ENCODE data around the gene AMHR2. TPM values are rescaled to one million over a fixed set of nuclear protein-coding genes. Genes with fewer than 3 reads are reported as not detected.

The AMHR2 gene
- polyA plus RNA-seq, 2 donors = 0.08 TPM; not detected in 1

DNA sequence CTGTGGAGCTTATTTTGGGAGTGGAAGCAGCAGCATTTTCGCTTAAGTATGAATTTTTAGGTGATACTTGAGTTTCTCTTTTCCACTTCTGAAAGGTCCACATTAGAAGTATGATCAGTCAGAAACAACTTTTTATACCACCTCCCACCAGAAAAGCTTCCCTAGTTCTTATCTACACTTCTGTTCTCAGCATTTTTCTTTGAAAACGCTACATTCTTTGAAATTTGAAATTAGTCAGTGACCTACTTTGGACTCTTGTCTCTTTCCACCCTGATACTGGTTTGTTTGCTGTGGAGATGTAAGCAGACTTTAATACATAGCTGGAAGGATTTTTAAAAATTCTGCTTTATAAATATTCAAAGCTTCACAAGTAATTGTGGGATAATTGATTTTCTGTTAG, 50.4 kb downstream of the AMHR2 start:
- H3K27ac ChIP-seq (ENCODE audit: low read depth in 2 of 2, low read length in 1 of 2) = no peak overlapping the region

DNA sequence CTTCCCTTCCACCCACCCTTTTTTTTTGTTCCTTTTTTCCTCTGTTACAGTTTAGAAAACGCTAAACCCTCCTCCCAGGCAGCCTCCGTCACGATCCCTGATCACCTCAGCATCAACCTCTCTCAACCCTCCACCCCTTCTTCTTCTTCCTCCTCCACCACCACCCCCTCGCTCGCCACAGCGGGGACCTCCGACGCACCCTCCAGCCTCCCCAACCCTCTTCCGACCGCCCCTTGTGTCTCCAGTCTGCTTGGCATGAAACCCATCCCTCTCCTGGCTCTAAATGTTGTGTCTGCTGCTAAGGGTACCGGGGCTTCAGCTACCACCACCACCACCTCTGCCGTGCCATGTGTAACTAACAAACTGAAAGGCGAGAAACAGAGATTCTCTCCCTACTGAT, 51.2 kb downstream of the AMHR2 start:
- no peak overlapping the region for H3K4me3 ChIP-seq (ENCODE audit: low read depth in 1 of 2, low read length in 2 of 2)

More for the DNA sequence above, 50.4 kb downstream of the AMHR2 start:
- no peaks in the 10 kb centered on the region for H3K27me3 ChIP-seq (ENCODE audit: control insufficient read depth in 1 of 2, insufficient read depth in 2 of 2, low read length in 2 of 2)
- no peaks in the 10 kb centered on the region for H3K9me3 ChIP-seq (ENCODE audit: control insufficient read depth in 2 of 2, insufficient read depth in 1 of 2, low read depth in 1 of 2, low read length in 1 of 2)
- peaks cover 23 to 27% of the 10 kb centered on the region in 2 donors for H3K36me3 ChIP-seq (ENCODE audit: control insufficient read depth in 2 of 2, insufficient read depth in 2 of 2, low read length in 1 of 2)
- no peak overlapping the region for H3K4me3 ChIP-seq (ENCODE audit: low read depth in 1 of 2, low read length in 2 of 2)
- H3K4me1 ChIP-seq (ENCODE audit: control insufficient read depth in 2 of 2, insufficient read depth in 2 of 2, low read length in 1 of 2) = no peaks in the 10 kb centered on the region
- 68 to 69% methylated on average over 2 of the region's 2 CpGs for WGBS, 2 donors

DNA sequence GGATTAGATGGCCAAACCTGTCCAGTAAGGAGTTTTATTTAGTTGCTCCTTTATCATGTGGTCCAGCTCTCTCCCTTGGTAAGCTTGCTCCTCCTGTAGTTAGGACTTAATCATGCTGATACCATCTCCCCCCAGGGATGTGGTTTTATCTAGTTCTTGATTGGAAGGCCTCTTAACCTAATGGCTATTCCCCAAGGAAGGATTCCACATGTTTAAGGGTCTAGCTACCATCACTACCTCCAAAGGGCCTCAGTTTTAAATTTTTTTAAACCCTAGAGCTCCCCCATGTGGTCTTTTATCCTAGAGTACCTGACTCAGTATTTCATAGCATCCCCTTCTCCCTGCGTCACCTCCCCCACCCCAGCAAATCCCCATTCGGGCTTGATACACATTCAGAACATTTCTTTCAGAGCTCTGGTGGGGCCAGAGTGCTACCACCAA, 53.1 kb downstream of the AMHR2 start:
- Histone ChIP-seq H3K4me1 (ENCODE audit: control insufficient read depth in 2 of 2, insufficient read depth in 2 of 2, low read length in 1 of 2) (peaks cover 0 to 2% of the 10 kb centered on the region in 2 donors), H3K9me3 (ENCODE audit: control insufficient read depth in 2 of 2, insufficient read depth in 1 of 2, low read depth in 1 of 2, low read length in 1 of 2) (no peaks in the 10 kb centered on the region), H3K36me3 (ENCODE audit: control insufficient read depth in 2 of 2, insufficient read depth in 2 of 2, low read length in 1 of 2) (peaks cover 20 to 26% of the 10 kb centered on the region in 2 donors), H3K27ac (ENCODE audit: low read depth in 2 of 2, low read length in 1 of 2) (no peak overlapping the region), H3K27me3 (ENCODE audit: control insufficient read depth in 1 of 2, insufficient read depth in 2 of 2, low read length in 2 of 2) (no peaks in the 10 kb centered on the region), H3K4me3 (ENCODE audit: low read depth in 1 of 2, low read length in 2 of 2) (no peak overlapping the region)
- 63% methylated on average over 2 of the region's 2 CpGs for WGBS, 2 donors

More for the DNA sequence above, 51.2 kb downstream of the AMHR2 start:
- WGBS, 2 donors = 71 to 75% methylated on average over 13 of the region's 13 CpGs
- Histone ChIP-seq H3K27ac (ENCODE audit: low read depth in 2 of 2, low read length in 1 of 2) (peak overlapping the region in 1 of 2 donors; percentile 41), H3K36me3 (ENCODE audit: control insufficient read depth in 2 of 2, insufficient read depth in 2 of 2, low read length in 1 of 2) (peaks cover 24 to 29% of the 10 kb centered on the region in 2 donors), H3K4me1 (ENCODE audit: control insufficient read depth in 2 of 2, insufficient read depth in 2 of 2, low read length in 1 of 2) (no peaks in the 10 kb centered on the region), H3K9me3 (ENCODE audit: control insufficient read depth in 2 of 2, insufficient read depth in 1 of 2, low read depth in 1 of 2, low read length in 1 of 2) (no peaks in the 10 kb centered on the region), H3K27me3 (ENCODE audit: control insufficient read depth in 1 of 2, insufficient read depth in 2 of 2, low read length in 2 of 2) (no peaks in the 10 kb centered on the region)

DNA sequence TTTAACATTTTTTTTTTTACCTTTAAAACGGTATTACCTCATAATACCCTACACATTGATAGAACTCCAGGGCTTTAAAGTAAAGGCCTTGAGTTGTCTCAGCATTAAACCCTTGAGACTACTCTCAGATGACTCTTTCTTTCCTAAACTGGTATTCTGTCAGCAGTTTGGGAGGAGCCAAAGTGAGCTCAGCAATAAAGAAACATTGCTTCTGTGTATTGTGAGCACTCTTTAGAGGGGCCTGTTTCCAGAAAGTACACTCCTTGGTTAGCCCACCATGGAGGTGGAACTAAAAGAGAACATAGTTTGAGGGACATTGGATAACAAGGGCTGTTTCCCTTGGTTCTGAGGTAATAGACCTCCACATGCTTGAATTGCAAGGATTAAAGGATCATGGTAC, 55.2 kb downstream of the AMHR2 start:
- Histone ChIP-seq H3K4me3 (ENCODE audit: low read depth in 1 of 2, low read length in 2 of 2) (no peak overlapping the region), H3K36me3 (ENCODE audit: control insufficient read depth in 2 of 2, insufficient read depth in 2 of 2, low read length in 1 of 2) (peaks cover 15 to 21% of the 10 kb centered on the region in 2 donors), H3K27me3 (ENCODE audit: control insufficient read depth in 1 of 2, insufficient read depth in 2 of 2, low read length in 2 of 2) (no peaks in the 10 kb centered on the region), H3K9me3 (ENCODE audit: control insufficient read depth in 2 of 2, insufficient read depth in 1 of 2, low read depth in 1 of 2, low read length in 1 of 2) (no peaks in the 10 kb centered on the region), H3K4me1 (ENCODE audit: control insufficient read depth in 2 of 2, insufficient read depth in 2 of 2, low read length in 1 of 2) (peaks cover 7 to 10% of the 10 kb centered on the region in 2 donors), H3K27ac (ENCODE audit: low read depth in 2 of 2, low read length in 1 of 2) (no peak overlapping the region)
- WGBS, 2 donors = 29 to 44% methylated on average over 1 of the region's 1 CpG

DNA sequence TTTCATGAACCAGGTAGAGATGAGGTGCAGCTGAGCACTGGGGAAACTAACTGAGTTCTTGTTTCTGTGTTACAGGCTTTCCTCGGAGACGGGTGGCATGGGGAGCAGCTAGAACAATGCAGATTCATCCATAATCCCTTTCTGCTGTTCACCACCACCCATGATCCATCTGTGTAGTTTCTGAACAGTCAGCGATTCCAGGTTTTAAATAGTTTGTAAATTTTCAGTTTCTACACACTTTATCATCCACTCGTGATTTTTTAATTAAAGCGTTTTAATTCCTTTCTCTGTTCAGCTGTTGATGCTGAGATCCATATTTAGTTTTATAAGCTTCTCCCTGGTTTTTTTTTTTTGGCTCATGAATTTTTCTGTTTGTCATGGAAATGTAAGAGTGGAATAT, 55.7 kb downstream of the AMHR2 start:
- WGBS, 2 donors = 77 to 81% methylated on average over 5 of the region's 5 CpGs
- H3K27ac ChIP-seq (ENCODE audit: low read depth in 2 of 2, low read length in 1 of 2) = no peak overlapping the region
- H3K4me1 ChIP-seq (ENCODE audit: control insufficient read depth in 2 of 2, insufficient read depth in 2 of 2, low read length in 1 of 2) = peaks cover 7 to 13% of the 10 kb centered on the region in 2 donors
- H3K27me3 ChIP-seq (ENCODE audit: control insufficient read depth in 1 of 2, insufficient read depth in 2 of 2, low read length in 2 of 2) = no peaks in the 10 kb centered on the region
- H3K4me3 ChIP-seq (ENCODE audit: low read depth in 1 of 2, low read length in 2 of 2) = no peak overlapping the region
- no peaks in the 10 kb centered on the region for H3K9me3 ChIP-seq (ENCODE audit: control insufficient read depth in 2 of 2, insufficient read depth in 1 of 2, low read depth in 1 of 2, low read length in 1 of 2)
- peaks cover 15 to 21% of the 10 kb centered on the region in 2 donors for H3K36me3 ChIP-seq (ENCODE audit: control insufficient read depth in 2 of 2, insufficient read depth in 2 of 2, low read length in 1 of 2)

DNA sequence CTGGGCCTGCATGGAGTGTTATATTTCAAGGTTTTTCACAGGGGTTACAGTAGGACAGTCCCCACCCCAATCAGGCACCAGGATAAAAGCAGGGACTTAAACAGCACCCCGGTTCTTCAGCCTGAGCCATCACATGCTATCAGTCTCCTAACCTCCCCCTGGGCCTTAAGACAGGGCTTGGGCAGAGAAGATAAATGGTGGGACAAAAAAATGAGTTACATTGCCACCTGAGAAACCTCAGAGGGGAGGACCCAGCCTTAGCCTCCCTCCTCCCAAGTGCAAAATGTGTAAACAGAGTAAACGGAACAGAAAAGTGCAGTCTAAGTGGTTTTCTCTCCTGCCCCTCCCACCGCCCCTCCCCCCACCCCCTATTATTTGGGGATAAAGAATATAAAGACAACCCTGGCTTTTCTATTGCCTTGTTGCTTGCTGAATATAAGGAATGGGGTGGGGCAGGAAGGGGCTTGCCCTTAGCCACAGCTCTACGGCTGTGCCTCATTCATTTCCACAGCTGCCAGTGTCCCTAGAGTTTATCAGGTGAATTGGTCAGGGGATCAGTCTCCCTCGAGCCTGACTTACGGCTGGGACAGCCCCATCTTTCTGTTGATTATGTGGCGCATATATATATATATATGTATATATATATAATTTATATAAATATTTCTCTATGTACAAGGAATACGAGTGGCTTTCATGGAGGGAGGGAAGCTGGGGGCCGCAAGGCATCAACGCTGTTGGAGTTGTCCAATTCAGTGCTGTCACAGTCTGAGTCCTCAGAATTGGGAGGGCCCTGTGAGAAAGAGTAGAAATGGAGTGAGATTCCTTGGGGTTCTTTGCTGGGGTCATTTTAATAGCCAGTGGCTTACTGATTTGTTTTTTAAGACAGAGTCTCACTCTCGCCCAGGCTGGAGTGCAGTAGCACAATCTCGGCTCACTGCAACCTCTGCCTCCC, 57.1 kb downstream of the AMHR2 start:
- H3K27ac ChIP-seq (ENCODE audit: low read depth in 2 of 2, low read length in 1 of 2) = peak overlapping the region; percentile 26 to 43
- no peaks in the 10 kb centered on the region for H3K27me3 ChIP-seq (ENCODE audit: control insufficient read depth in 1 of 2, insufficient read depth in 2 of 2, low read length in 2 of 2)
- no peak overlapping the region for H3K4me3 ChIP-seq (ENCODE audit: low read depth in 1 of 2, low read length in 2 of 2)
- H3K36me3 ChIP-seq (ENCODE audit: control insufficient read depth in 2 of 2, insufficient read depth in 2 of 2, low read length in 1 of 2) = peaks cover 5 to 19% of the 10 kb centered on the region in 2 donors
- H3K9me3 ChIP-seq (ENCODE audit: control insufficient read depth in 2 of 2, insufficient read depth in 1 of 2, low read depth in 1 of 2, low read length in 1 of 2) = no peaks in the 10 kb centered on the region
- WGBS, 2 donors = 65 to 72% methylated on average over 12 of the region's 12 CpGs
- peaks cover 7 to 13% of the 10 kb centered on the region in 2 donors for H3K4me1 ChIP-seq (ENCODE audit: control insufficient read depth in 2 of 2, insufficient read depth in 2 of 2, low read length in 1 of 2)

Other genes starting within 250 kb of the AMHR2 start
- gene ZNF740, start 243.1 kb upstream of the AMHR2 start, polyA plus RNA-seq = 1 to 10 TPM; 4.7 to 5.3 TPM
- gene CSAD, start 242.9 kb upstream of the AMHR2 start, polyA plus RNA-seq = 10 to 100 TPM; 25.6 to 63.7 TPM
- 1 to 10 TPM; 7.5 to 8.0 TPM for gene ITGB7, start 216.6 kb upstream of the AMHR2 start, polyA plus RNA-seq
- gene RARG, start 191.6 kb upstream of the AMHR2 start, polyA plus RNA-seq = 100 to 1,000 TPM in 1 of 2 donors, 10 to 100 TPM in 1; 84.8 to 104 TPM
- 10 to 100 TPM; 43.8 to 66.1 TPM for gene ESPL1, start 155.6 kb upstream of the AMHR2 start, polyA plus RNA-seq
- gene PFDN5, start 128.3 kb upstream of the AMHR2 start, polyA plus RNA-seq = 100 to 1,000 TPM; 612 to 762 TPM
- 10 to 100 TPM; 41.8 to 75.0 TPM for gene MYG1, start 124.2 kb upstream of the AMHR2 start, polyA plus RNA-seq
- gene AAAS, start 102.2 kb upstream of the AMHR2 start, polyA plus RNA-seq = 10 to 100 TPM; 31.4 to 41.2 TPM
- gene SP7, start 87.5 kb upstream of the AMHR2 start, polyA plus RNA-seq = not detected
- gene SP1, start 43.7 kb upstream of the AMHR2 start, polyA plus RNA-seq = 10 to 100 TPM; 21.6 to 22.3 TPM
- gene PRR13, start 17.9 kb downstream of the AMHR2 start, polyA plus RNA-seq = 100 to 1,000 TPM in 1 of 2 donors, 10 to 100 TPM in 1; 73.8 to 119 TPM
- 100 to 1,000 TPM; 330 to 344 TPM for gene PCBP2, start 28.2 kb downstream of the AMHR2 start, polyA plus RNA-seq
- gene MAP3K12, start 75.6 kb downstream of the AMHR2 start, polyA plus RNA-seq = 1 to 10 TPM; 6.2 to 8.5 TPM
- 10 to 100 TPM; 20.1 to 24.8 TPM for gene TARBP2, start 77.4 kb downstream of the AMHR2 start, polyA plus RNA-seq
- under 1 TPM in 1 of 2 donors, not detected in 1; 0.12 TPM for gene NPFF, start 83.6 kb downstream of the AMHR2 start, polyA plus RNA-seq
- 10 to 100 TPM; 15.9 to 23.5 TPM for gene ATF7, start 202.5 kb downstream of the AMHR2 start, polyA plus RNA-seq

Data from esophagus (tissue), 2 donors.